Measurements from ENCODE around the gene CHI3L2. TPM values are rescaled to one million over a fixed set of nuclear protein-coding genes. Genes with fewer than 3 reads are reported as not detected.

CHI3L2 gene
- total RNA-seq, 1 donor from 2014 or later, result 19.1 TPM

- intact Hi-C loops (cut with micrococcal nuclease), result no loop called here
Observed at GRCh38 chr1:111285879-111286278, 58.4 kb downstream of the CHI3L2 start.

- intact Hi-C loops (cut with micrococcal nuclease), result no loop called here
Observed at GRCh38 chr1:111286912-111287311, 59.4 kb downstream of the CHI3L2 start.

GRCh38 chr1:111289371-111289770 lies 61.9 kb downstream of the CHI3L2 start:
- intact Hi-C loops (cut with micrococcal nuclease), result no loop called here

- intact Hi-C loops (cut with micrococcal nuclease), result no loop called here
Observed at GRCh38 chr1:111290104-111290503, 62.6 kb downstream of the CHI3L2 start.

- intact Hi-C loops (cut with micrococcal nuclease), result no loop called here
Observed at GRCh38 chr1:111290630-111291029, 63.1 kb downstream of the CHI3L2 start, which contains the start of gene CHIA. CHIA (plus strand) TSS chr1:111290851; CDS start chr1:111310468, 19,617 bp downstream.

Other genes starting within 250 kb of the CHI3L2 start
- gene DRAM2, start 87.6 kb upstream of the CHI3L2 start, total RNA-seq, result 27.6 and 31.1 TPM in 2 replicates
- 35.4 and 38.4 TPM in 2 replicates for gene CEPT1, start 87.5 kb upstream of the CHI3L2 start, total RNA-seq
- gene DENND2D, start 27.1 kb upstream of the CHI3L2 start, total RNA-seq, result 262 and 263 TPM in 2 replicates
- gene CHIA, start 63.1 kb downstream of the CHI3L2 start, total RNA-seq, result not detected in 2 replicates
- gene OVGP1, start 200.0 kb downstream of the CHI3L2 start, total RNA-seq, result 0.47 and 0.54 TPM in 2 replicates
- 35.4 and 40.2 TPM in 2 replicates for gene WDR77, start 221.5 kb downstream of the CHI3L2 start, total RNA-seq
- gene ATP5PB, start 221.8 kb downstream of the CHI3L2 start, total RNA-seq, result 260 and 275 TPM in 2 replicates
- gene C1orf162, start 246.3 kb downstream of the CHI3L2 start, total RNA-seq, result 2.5 and 2.6 TPM in 2 replicates

All from T-helper 1 cell treated with Interleukin-12 subunit alpha and Interleukin-12 subunit beta and Interleukin-4 antibody, amounts not matched to agents 30 ng/mL and 1 ng/mL, for 36 hours (primary cell).